WTC11 (cell line): ENCODE data around the gene TMEM38A. TPM values are rescaled to one million over a fixed set of nuclear protein-coding genes. Genes with fewer than 3 reads are reported as not detected.

Experiments used
- CDX4 ChIP-seq: fragments of 250-450 bp; sonication (Bioruptor Pico); IDR thresholded peaks from 2 replicates; pipeline ENCODE4 v1.9.0; 2021; ENCODE audit warnings: moderate library complexity, mild to moderate bottlenecking, inconsistent platforms, borderline replicate concordance
- E2F4 ChIP-seq: sonication (generic); formaldehyde crosslinking; IDR thresholded peaks from 2 replicates; pipeline ENCODE4 v1.8.1; 2022; ENCODE audit warnings: low read depth, mild to moderate bottlenecking, moderate library complexity, missing genetic modification reagents, borderline replicate concordance
- ELF4 ChIP-seq: sonication (generic); formaldehyde crosslinking; IDR thresholded peaks from 2 replicates; pipeline ENCODE4 v1.8.1; 2022; ENCODE audit warnings: low read depth, mild to moderate bottlenecking, moderate library complexity, missing genetic modification reagents
- ETV6 ChIP-seq: sonication (generic); formaldehyde crosslinking; IDR thresholded peaks from 2 replicates; pipeline ENCODE4 v1.8.1; 2022; ENCODE audit warnings: mild to moderate bottlenecking, missing genetic modification reagents
- FOXJ3 ChIP-seq: sonication (generic); formaldehyde crosslinking; IDR thresholded peaks from 2 replicates; pipeline ENCODE4 v1.9.0; 2021; ENCODE audit warnings: missing genetic modification reagents, mild to moderate bottlenecking, borderline replicate concordance
- FOXK1 ChIP-seq: sonication (generic); formaldehyde crosslinking; IDR thresholded peaks from 2 replicates; pipeline ENCODE4 v1.8.0; 2022; ENCODE audit warnings: mild to moderate bottlenecking, moderate library complexity, missing genetic modification reagents
- GRHL2 ChIP-seq: fragments of 250-450 bp; sonication (Bioruptor Pico); IDR thresholded peaks from 2 replicates; pipeline ENCODE4 v1.8.0; 2022; ENCODE audit warnings: mild to moderate bottlenecking, moderate library complexity; ENCODE audit not compliant: insufficient replicate concordance, severe bottlenecking
- HMGXB4 ChIP-seq: sonication (generic); formaldehyde crosslinking; IDR thresholded peaks from 2 replicates; pipeline ENCODE4 v1.8.1; 2023; ENCODE audit warnings: mild to moderate bottlenecking, moderate library complexity, missing genetic modification reagents
- JUN ChIP-seq: sonication (generic); formaldehyde crosslinking; IDR thresholded peaks from 2 replicates; pipeline ENCODE4 v1.8.0; 2023; ENCODE audit warnings: mild to moderate bottlenecking, missing genetic modification reagents
- KAT7 ChIP-seq: sonication (generic); formaldehyde crosslinking; IDR thresholded peaks from 2 replicates; pipeline ENCODE4 v1.8.1; 2023; ENCODE audit warnings: missing genetic modification reagents, mild to moderate bottlenecking, borderline replicate concordance
- MYBL2 ChIP-seq: sonication (generic); formaldehyde crosslinking; IDR thresholded peaks from 2 replicates; pipeline ENCODE4 v1.8.1; 2023; ENCODE audit warnings: mild to moderate bottlenecking, moderate library complexity, missing genetic modification reagents
- NFATC4 ChIP-seq: fragments of 250-450 bp; sonication (Bioruptor Pico); IDR thresholded peaks from 2 replicates; pipeline ENCODE4 v1.9.0; 2021; ENCODE audit warnings: mild to moderate bottlenecking
- NR2C2 ChIP-seq: sonication (generic); formaldehyde crosslinking; IDR thresholded peaks from 2 replicates; pipeline ENCODE4 v1.8.0; 2022; ENCODE audit warnings: mild to moderate bottlenecking, missing genetic modification reagents
- RELA ChIP-seq: sonication (generic); formaldehyde crosslinking; IDR thresholded peaks from 2 replicates; pipeline ENCODE4 v1.8.1; 2022; ENCODE audit warnings: missing genetic modification reagents, mild to moderate bottlenecking, borderline replicate concordance
- SMAD3 ChIP-seq: sonication (generic); formaldehyde crosslinking; IDR thresholded peaks from 2 replicates; pipeline ENCODE4 v1.8.0; 2022; ENCODE audit warnings: missing genetic modification reagents, mild to moderate bottlenecking, borderline replicate concordance
- SMAD4 ChIP-seq: sonication (generic); formaldehyde crosslinking; IDR thresholded peaks from 2 replicates; pipeline ENCODE4 v1.8.0; 2022; ENCODE audit warnings: mild to moderate bottlenecking, missing genetic modification reagents
- TEAD1 ChIP-seq: sonication (generic); formaldehyde crosslinking; IDR thresholded peaks from 2 replicates; pipeline ENCODE4 v1.8.0; 2022; ENCODE audit warnings: mild to moderate bottlenecking, missing genetic modification reagents
- ZNF121 ChIP-seq: sonication (generic); formaldehyde crosslinking; IDR thresholded peaks from 2 replicates; pipeline ENCODE4 v1.8.0; 2023; ENCODE audit warnings: missing genetic modification reagents
- ZNF138 ChIP-seq: sonication (generic); formaldehyde crosslinking; conservative IDR thresholded peaks from 2 replicates; pipeline ENCODE4 v1.8.1; 2022; ENCODE audit warnings: mild to moderate bottlenecking, moderate library complexity, missing genetic modification reagents
- ZNF219 ChIP-seq: sonication (generic); formaldehyde crosslinking; IDR thresholded peaks from 2 replicates; pipeline ENCODE4 v1.8.0; 2023; ENCODE audit warnings: missing genetic modification reagents, mild to moderate bottlenecking, borderline replicate concordance
- ZNF317 ChIP-seq: sonication (generic); formaldehyde crosslinking; IDR thresholded peaks from 2 replicates; pipeline ENCODE4 v1.8.1; 2023; ENCODE audit warnings: low read depth, mild to moderate bottlenecking, moderate library complexity, missing genetic modification reagents, borderline replicate concordance
- ZNF396 ChIP-seq: fragments of 250-450 bp; sonication (Bioruptor Pico); IDR thresholded peaks from 2 replicates; pipeline ENCODE4 v1.8.0; 2021; ENCODE audit warnings: mild to moderate bottlenecking, moderate library complexity, borderline replicate concordance
- total RNA-seq: library from RNA; stranded (reverse); gene quantifications from 3 replicates; pipeline ENCODE4 v1.2.3, GENCODE V29; 2021
- TF ChIP-seq, protein P1 (sequence below): fragments of 200-600 bp; IDR thresholded peaks from 2 replicates; pipeline ENCODE4 v1.8.0; 2022; ENCODE audit warnings: antibody characterized with exemption
- TF ChIP-seq, protein P2 (sequence below): sonication (generic); formaldehyde crosslinking; IDR thresholded peaks from 2 replicates; pipeline ENCODE4 v1.8.1; 2023; ENCODE audit warnings: mild to moderate bottlenecking, missing genetic modification reagents, moderate library complexity

The TMEM38A gene
- total RNA-seq, 1 experiment from 2014 or later: 9.5 TPM

DNA sequence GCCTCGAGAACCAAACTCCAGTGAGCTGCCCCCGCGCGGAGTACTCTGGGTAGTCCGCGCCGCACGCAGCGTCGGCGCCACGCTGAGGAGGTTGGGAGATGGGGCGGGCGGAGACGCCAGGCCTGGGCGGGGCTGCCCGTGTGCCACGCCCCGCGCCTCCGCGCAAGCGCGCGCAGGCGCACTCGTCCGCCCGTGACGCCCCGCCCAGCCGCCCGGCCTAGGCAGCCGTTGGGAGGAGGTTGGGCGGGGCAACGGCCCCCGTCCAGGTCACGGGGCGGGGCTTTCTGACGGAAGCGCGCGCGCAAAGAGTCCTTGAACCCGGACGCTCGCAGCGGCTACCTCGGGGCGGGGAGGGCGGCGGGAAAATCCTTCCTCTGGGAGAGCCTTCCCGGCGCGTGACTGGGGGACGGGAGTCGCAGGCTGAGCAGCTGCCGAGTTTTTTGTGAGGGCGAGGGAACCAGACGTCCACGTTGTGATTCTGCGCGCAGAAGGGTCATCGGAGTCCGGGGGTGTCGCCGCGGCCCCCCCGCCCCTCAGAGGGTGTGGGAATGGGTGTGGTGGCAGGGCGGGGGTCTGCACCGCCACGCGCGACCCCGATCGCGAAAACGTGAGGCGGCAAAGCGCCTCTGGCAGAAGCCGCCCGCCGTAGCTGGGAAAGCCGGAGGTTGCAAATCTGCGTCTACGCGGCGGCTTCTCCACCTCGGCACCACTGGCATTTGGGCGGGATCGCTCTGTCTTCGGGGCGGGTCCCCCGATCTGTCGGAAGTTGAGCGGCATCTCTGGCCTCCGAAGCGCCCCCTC lies 32.6 kb upstream of the TMEM38A start, which contains the start of gene MED26 (continued):
- TF ChIP-seq ZNF396 (CRISPR knock-in tag) (no peak), NFATC4 (CRISPR knock-in tag) (no peak), CDX4 (CRISPR knock-in tag) (no peak), JUN (CRISPR knock-in tag) (peak; percentile 44; the same call in 1 of the 2 replicates), ZNF317 (CRISPR knock-in tag) (no peak), MYBL2 (no peak; the same call in 1 of the 2 replicates), ETV6 (CRISPR knock-in tag) (no peak; the same call in 1 of the 2 replicates), SMAD4 (CRISPR knock-in tag) (no peak), RELA (CRISPR knock-in tag) (no peak), ZNF219 (CRISPR knock-in tag) (no peak), HMGXB4 (CRISPR knock-in tag) (no peak; the same call in 1 of the 2 replicates), E2F4 (CRISPR knock-in tag) (0 out of 2 replicates have a peak, but pooled peaks have one; percentile 32), ZNF138 (CRISPR knock-in tag) (no peak), ZNF121 (CRISPR knock-in tag) (no peak), FOXJ3 (no peak), KAT7 (no peak), ELF4 (CRISPR knock-in tag) (no peak), TEAD1 (CRISPR knock-in tag) (no peak; the same call in none of the 2 replicates), NR2C2 (CRISPR knock-in tag) (no peak), FOXK1 (CRISPR knock-in tag) (peak; percentile 70), SMAD3 (CRISPR knock-in tag) (no peak; the same call in 1 of the 2 replicates), GRHL2 (no peak)
- TF ChIP-seq, protein P1, sequence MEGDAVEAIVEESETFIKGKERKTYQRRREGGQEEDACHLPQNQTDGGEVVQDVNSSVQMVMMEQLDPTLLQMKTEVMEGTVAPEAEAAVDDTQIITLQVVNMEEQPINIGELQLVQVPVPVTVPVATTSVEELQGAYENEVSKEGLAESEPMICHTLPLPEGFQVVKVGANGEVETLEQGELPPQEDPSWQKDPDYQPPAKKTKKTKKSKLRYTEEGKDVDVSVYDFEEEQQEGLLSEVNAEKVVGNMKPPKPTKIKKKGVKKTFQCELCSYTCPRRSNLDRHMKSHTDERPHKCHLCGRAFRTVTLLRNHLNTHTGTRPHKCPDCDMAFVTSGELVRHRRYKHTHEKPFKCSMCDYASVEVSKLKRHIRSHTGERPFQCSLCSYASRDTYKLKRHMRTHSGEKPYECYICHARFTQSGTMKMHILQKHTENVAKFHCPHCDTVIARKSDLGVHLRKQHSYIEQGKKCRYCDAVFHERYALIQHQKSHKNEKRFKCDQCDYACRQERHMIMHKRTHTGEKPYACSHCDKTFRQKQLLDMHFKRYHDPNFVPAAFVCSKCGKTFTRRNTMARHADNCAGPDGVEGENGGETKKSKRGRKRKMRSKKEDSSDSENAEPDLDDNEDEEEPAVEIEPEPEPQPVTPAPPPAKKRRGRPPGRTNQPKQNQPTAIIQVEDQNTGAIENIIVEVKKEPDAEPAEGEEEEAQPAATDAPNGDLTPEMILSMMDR: no peak
- TF ChIP-seq, protein P2, sequence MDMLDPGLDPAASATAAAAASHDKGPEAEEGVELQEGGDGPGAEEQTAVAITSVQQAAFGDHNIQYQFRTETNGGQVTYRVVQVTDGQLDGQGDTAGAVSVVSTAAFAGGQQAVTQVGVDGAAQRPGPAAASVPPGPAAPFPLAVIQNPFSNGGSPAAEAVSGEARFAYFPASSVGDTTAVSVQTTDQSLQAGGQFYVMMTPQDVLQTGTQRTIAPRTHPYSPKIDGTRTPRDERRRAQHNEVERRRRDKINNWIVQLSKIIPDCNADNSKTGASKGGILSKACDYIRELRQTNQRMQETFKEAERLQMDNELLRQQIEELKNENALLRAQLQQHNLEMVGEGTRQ: peak; percentile 77
